HepG2 (cell line): ENCODE measurements around the gene GPER1. TPM values are rescaled to one million over a fixed set of nuclear protein-coding genes. Genes with fewer than 3 reads are reported as not detected.
A peak's percentile ranks its signal among the peaks of the same experiment; 100 is the strongest.

Experiments
- ATAC-seq: fragments of 200-7000 bp; cut with Tn5 transposase; 3 replicates; pipeline ENCODE4 v1.9.1; 2020; ENCODE audit warnings: mild to moderate bottlenecking, moderate library complexity
- BruUV-seq: library from RNA; stranded (reverse); fragments of 400-500 nt; replicated peaks from 2 replicates; lab custom pipeline; 2021; lab: Mats Ljungman, UMichigan
- CTCF ChIA-PET: fragments of 300-600 bp; formaldehyde crosslinking; extraction: SDS; loops from one replicate; lab custom pipeline; 2021; ENCODE audit warnings: low total read pairs, inconsistent platforms, low intra/inter-chr PET ratio; lab: Yijun Ruan, JAX
- POLR2A ChIA-PET: fragments of 350-600 bp; sonication (Branson Sonifier 250); formaldehyde crosslinking; loops from one replicate; lab custom pipeline; 2020; ENCODE audit warnings: antibody characterized with exemption, inconsistent platforms; lab: Yijun Ruan, JAX
- DNase-seq: peaks from one replicate; pipeline ENCODE4 v3.0.0-alpha.2; 2015; ENCODE audit warnings: low spot score
- FAIRE-seq: peaks from 3 replicates; lab custom pipeline; 2011; peaks lifted over from hg19 to GRCh38; lab: Jason Lieb, UNC
- H2AFZ ChIP-seq: one replicate; pipeline ENCODE4 v1.6.1; 2011; ENCODE audit warnings: low read length, inconsistent platforms
- H3K27ac ChIP-seq: fragments of 300-600 bp; 3 replicates; pipeline ENCODE4 v1.8.0; 2011; ENCODE audit warnings: mixed run types, mild to moderate bottlenecking, mixed read lengths, low read length, inconsistent platforms; ENCODE audit not compliant: insufficient read depth; ENCODE audit errors: extremely low read length
- H3K27me3 ChIP-seq, 2 experiments: fragments of 200-600 bp in 1 of 2; 2 replicates in 1 of 2; 3 replicates in 1 of 2; pipeline versions ENCODE4 v1.6.0 to v1.8.0; 2011; ENCODE audit warnings: low read length in 2 of 2, mild to moderate bottlenecking in 2 of 2, moderate library complexity in 2 of 2, inconsistent platforms in 1 of 2; ENCODE audit not compliant: insufficient read depth in 2 of 2, control insufficient read depth in 1 of 2
- H3K36me3 ChIP-seq, 2 experiments: fragments of 200-600 bp in 1 of 2; replicated peaks in 1 of 2; 2 replicates in 1 of 2; 3 replicates in 1 of 2; pipeline versions ENCODE4 v1.5.1 to v1.8.0; 2011; ENCODE audit warnings: low read length in 2 of 2, inconsistent platforms in 1 of 2; ENCODE audit not compliant: insufficient read depth in 2 of 2, control insufficient read depth in 1 of 2
- H3K4me1 ChIP-seq: 2 replicates; pipeline ENCODE4 v1.5.1; 2012; ENCODE audit warnings: low read length, inconsistent platforms; ENCODE audit not compliant: insufficient read depth
- H3K4me2 ChIP-seq: 2 replicates; pipeline ENCODE4 v1.6.0; 2011; ENCODE audit warnings: low read depth, low read length, inconsistent platforms
- H3K4me3 ChIP-seq, 3 experiments: fragments of 200-600 bp in 1 of 3; sonication (generic), shearing (Covaris generic) in 1 of 3; replicated peaks in 1 of 3; 2 replicates each; pipeline ENCODE4 v1.5.1; 2011 to 2016; ENCODE audit warnings: low read length in 3 of 3, inconsistent platforms in 2 of 3, low read depth in 2 of 3, mild to moderate bottlenecking in 2 of 3, control low read depth in 1 of 3, mixed read lengths in 1 of 3; ENCODE audit not compliant: insufficient read depth in 1 of 3
- H3K79me2 ChIP-seq: one replicate; pipeline ENCODE4 v1.6.1; 2011; ENCODE audit warnings: low read length, inconsistent platforms; ENCODE audit not compliant: insufficient read depth
- H3K9ac ChIP-seq: 2 replicates; pipeline ENCODE4 v1.6.0; 2011; ENCODE audit warnings: mild to moderate bottlenecking, low read depth, low read length, inconsistent platforms; ENCODE audit not compliant: insufficient read depth
- H3K9me3 ChIP-seq: 2 replicates; pipeline ENCODE4 v1.5.1; 2012; ENCODE audit warnings: mild to moderate bottlenecking, low read length
- H4K20me1 ChIP-seq: 2 replicates; pipeline ENCODE4 v1.6.0; 2011; ENCODE audit warnings: inconsistent platforms, mild to moderate bottlenecking, low read length, moderate library complexity; ENCODE audit not compliant: insufficient read depth
- CEBPB ChIP-seq: IDR thresholded peaks from 2 replicates; pipeline ENCODE4 v1.6.1; 2011; ENCODE audit warnings: low read depth, low read length, improper control_type of control experiment, borderline replicate concordance
- ELF1 ChIP-seq: sonication (generic); formaldehyde crosslinking; IDR thresholded peaks from 2 replicates; pipeline ENCODE4 v1.4.0; 2020; ENCODE audit warnings: missing genetic modification reagents
- FLYWCH1 ChIP-seq: sonication (generic); formaldehyde crosslinking; IDR thresholded peaks from 2 replicates; pipeline ENCODE4 v1.8.1; 2023; ENCODE audit warnings: mild to moderate bottlenecking, missing genetic modification reagents
- FOXO1 ChIP-seq: sonication (generic); formaldehyde crosslinking; IDR thresholded peaks from 2 replicates; pipeline ENCODE4 v1.4.0; 2020; ENCODE audit warnings: missing genetic modification reagents
- KAT8 ChIP-seq: IDR thresholded peaks from 2 replicates; pipeline ENCODE4 v1.6.1; 2016; ENCODE audit warnings: missing genetic modification reagents, missing compliant biosample characterization
- KLF13 ChIP-seq: sonication (generic); formaldehyde crosslinking; IDR thresholded peaks from 2 replicates; pipeline ENCODE4 v1.4.0; 2020; ENCODE audit warnings: mild to moderate bottlenecking, missing genetic modification reagents
- KMT2B ChIP-seq: IDR thresholded peaks from 2 replicates; pipeline ENCODE4 v1.6.1; 2016; ENCODE audit warnings: missing genetic modification reagents, missing compliant biosample characterization
- NFATC3 ChIP-seq: sonication (generic); formaldehyde crosslinking; IDR thresholded peaks from 2 replicates; pipeline ENCODE4 v1.5.1; 2020; ENCODE audit warnings: mild to moderate bottlenecking, missing genetic modification reagents
- PRPF4 ChIP-seq: fragments of 200-400 bp; formaldehyde crosslinking; IDR thresholded peaks from 2 replicates; pipeline ENCODE4 v1.6.1; 2016; ENCODE audit warnings: low read length, low read depth; ENCODE audit not compliant: poor library complexity, severe bottlenecking
- PTBP1 ChIP-seq: fragments of 200-400 bp; formaldehyde crosslinking; IDR thresholded peaks from 2 replicates; pipeline ENCODE4 v1.6.1; 2018; ENCODE audit warnings: low read length, low read depth; ENCODE audit not compliant: poor library complexity, severe bottlenecking
- RARA ChIP-seq: IDR thresholded peaks from 2 replicates; pipeline ENCODE4 v1.6.1; 2016; ENCODE audit warnings: missing genetic modification reagents, missing compliant biosample characterization
- SNAPC2 ChIP-seq: sonication (generic); formaldehyde crosslinking; IDR thresholded peaks from 2 replicates; pipeline ENCODE4 v1.8.1; 2022; ENCODE audit warnings: mild to moderate bottlenecking, missing genetic modification reagents
- SRY ChIP-seq: sonication (generic); formaldehyde crosslinking; IDR thresholded peaks from 2 replicates; pipeline ENCODE4 v1.8.0; 2022; ENCODE audit warnings: mild to moderate bottlenecking, missing genetic modification reagents
- TARDBP ChIP-seq: sonication (generic); formaldehyde crosslinking; IDR thresholded peaks from 2 replicates; pipeline ENCODE4 v1.8.0; 2022; ENCODE audit warnings: mild to moderate bottlenecking, missing genetic modification reagents
- YEATS4 ChIP-seq: sonication (generic); formaldehyde crosslinking; IDR thresholded peaks from 2 replicates; pipeline ENCODE4 v1.4.0; 2020; ENCODE audit warnings: missing genetic modification reagents, borderline replicate concordance
- ZEB1 ChIP-seq: IDR thresholded peaks from 2 replicates; pipeline ENCODE4 v1.6.1; 2012; ENCODE audit warnings: mild to moderate bottlenecking, low read depth, inconsistent platforms; ENCODE audit not compliant: insufficient replicate concordance
- ZFAT ChIP-seq: sonication (generic); formaldehyde crosslinking; conservative IDR thresholded peaks from 2 replicates; pipeline ENCODE4 v1.8.1; 2023; ENCODE audit warnings: missing genetic modification reagents, inconsistent platforms
- ZNF772 ChIP-seq: sonication (generic); formaldehyde crosslinking; IDR thresholded peaks from 2 replicates; pipeline ENCODE4 v1.5.0; 2020; ENCODE audit warnings: mild to moderate bottlenecking, missing genetic modification reagents
- WGBS: methylation state at CpG from one replicate; pipeline ENCODE4 v1.1.6; 2017; ENCODE audit warnings: low lambda C conversion rate; 5-methylcytosine and 5-hydroxymethylcytosine counted together
- in situ Hi-C: cut with HindIII; loops from 2 replicates; pipeline ENCODE4 v1.10.0; 2017; ENCODE audit warnings: low pct_unique_long_range_greater_than_20kb; ENCODE audit not compliant: extremely low pct_ligation_motif_present
- intact Hi-C: fragments of 100-400 bp; cut with micrococcal nuclease; formaldehyde crosslinking; loops from one replicate; pipeline ENCODE4 v1.10.0; 2022; ENCODE audit not compliant: unreplicated experiment
- polyA plus RNA-seq, 8 experiments: library from polyadenylated mRNA; depleted of rRNA in 3 of 8; stranded (reverse) in 7 of 8; unstranded in 1 of 8; fragments of >200 nt; fragmentation: Illumina TruSeq in 4 of 8; extraction: Trizol in 4 of 8; gene quantifications; 2 replicates each; pipeline versions ENCODE4 v1.2.1 to v1.2.3, GENCODE V29; 2011 to 2016; ENCODE audit warnings: low read depth in 4 of 8, missing spikeins in 1 of 8, mixed read lengths in 1 of 8; ENCODE audit not compliant: insufficient read depth in 1 of 8
- total RNA-seq, 5 experiments: library from RNA; depleted of rRNA; stranded (reverse); fragments of >200 nt; fragmentation: Illumina TruSeq; extraction: Trizol; gene quantifications; 2 replicates each; pipeline ENCODE4 v1.2.3, GENCODE V29; 2016; ENCODE audit warnings: low read depth in 1 of 5
- TF ChIP-seq, protein P1 (sequence below): sonication (generic); formaldehyde crosslinking; IDR thresholded peaks from 2 replicates; pipeline ENCODE4 v1.4.0; 2020; ENCODE audit warnings: mild to moderate bottlenecking, missing genetic modification reagents
- TF ChIP-seq, protein P2 (sequence below): IDR thresholded peaks from 2 replicates; pipeline ENCODE4 v1.6.1; 2012; ENCODE audit warnings: inconsistent platforms
- TF ChIP-seq, protein P3 (sequence below): sonication (generic); formaldehyde crosslinking; IDR thresholded peaks from 2 replicates; pipeline ENCODE4 v1.5.1; 2020; ENCODE audit warnings: mild to moderate bottlenecking, missing genetic modification reagents, moderate library complexity

The GPER1 gene
- total and polyA plus RNA-seq, 2 of the 13 experiments (the other 11 are each of a cell fraction or from before 2014, with no cell fraction given): 12.7 to 19.7 TPM

DNA sequence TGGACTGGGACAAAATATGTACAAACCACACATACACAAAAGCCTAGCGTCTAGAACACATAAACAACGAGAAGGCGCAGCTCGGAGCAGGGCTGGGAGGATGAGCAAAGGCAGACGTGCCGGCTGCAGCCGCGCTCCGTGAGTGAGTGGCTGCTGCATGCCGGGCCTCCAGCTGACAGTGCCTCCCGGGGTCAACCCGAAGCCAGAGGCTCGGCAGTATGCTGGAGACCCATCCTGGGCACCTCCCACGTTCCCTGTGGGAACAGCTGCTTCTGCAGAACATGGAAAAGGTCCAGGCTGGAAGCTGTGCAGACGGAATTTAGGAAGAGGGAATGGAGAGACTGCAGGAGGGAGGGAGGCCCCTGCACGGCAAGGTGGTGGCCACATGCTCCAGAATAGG lies 47.1 kb upstream of the GPER1 start:
- no peak overlapping the region for H3K9ac ChIP-seq
- H3K4me3 ChIP-seq: no peak overlapping the region; a peak in 1 of 6 replicates
- H3K4me2 ChIP-seq: peak overlapping the region; percentile 54
- H3K4me1 ChIP-seq: peaks cover 45% of the 10 kb centered on the region
- H3K79me2 ChIP-seq: peaks cover 8% of the 10 kb centered on the region
- CTCF ChIA-PET: no interaction called here
- peak; percentile 12 for ATAC-seq
- WGBS: 46% methylated on average over 15 of the region's 16 CpGs
- H3K27me3 ChIP-seq: no peaks in the 10 kb centered on the region; a peak in 2 of 5 replicates
- in situ Hi-C loops: no loop called here
- DNase-seq: peak; percentile 21
- H2AFZ ChIP-seq: no peak overlapping the region
- POLR2A ChIA-PET: interaction anchor here (1.4 kb wide), 1 partner anchor 63 kb away, joined by 3 read pairs; no protein-coding TSS in a partner anchor
- no peaks in the 10 kb centered on the region for H4K20me1 ChIP-seq
- peak overlapping the region; percentile 59 for H3K27ac ChIP-seq
- intact Hi-C loops: no loop called here
- no TSS peak for BruUV-seq
- H3K36me3 ChIP-seq: no peaks in the 10 kb centered on the region; a peak in 1 of 5 replicates
- FAIRE-seq: no peak
- no peaks in the 10 kb centered on the region for H3K9me3 ChIP-seq
- TF ChIP-seq TARDBP (no peak), YEATS4 (CRISPR knock-in tag) (0 out of 2 replicates have a peak, but pooled peaks have one; percentile 22), KMT2B (CRISPR knock-in tag) (0 out of 2 replicates have a peak, but pooled peaks have one; percentile 30), NFATC3 (CRISPR knock-in tag) (no peak), PTBP1 (no peak), KAT8 (CRISPR knock-in tag) (no peak), ZFAT (CRISPR knock-in tag) (no peak), FLYWCH1 (CRISPR knock-in tag) (no peak), PRPF4 (no peak), SNAPC2 (CRISPR knock-in tag) (no peak), SRY (CRISPR knock-in tag) (no peak), CEBPB (no peak), ZEB1 (no peak), FOXO1 (CRISPR knock-in tag) (0 out of 2 replicates have a peak, but pooled peaks have one; percentile 22), ELF1 (CRISPR knock-in tag) (no peak), ZNF772 (no peak), RARA (CRISPR knock-in tag) (0 out of 2 replicates have a peak, but pooled peaks have one; percentile 11), KLF13 (no peak)
- TF ChIP-seq, protein P1, sequence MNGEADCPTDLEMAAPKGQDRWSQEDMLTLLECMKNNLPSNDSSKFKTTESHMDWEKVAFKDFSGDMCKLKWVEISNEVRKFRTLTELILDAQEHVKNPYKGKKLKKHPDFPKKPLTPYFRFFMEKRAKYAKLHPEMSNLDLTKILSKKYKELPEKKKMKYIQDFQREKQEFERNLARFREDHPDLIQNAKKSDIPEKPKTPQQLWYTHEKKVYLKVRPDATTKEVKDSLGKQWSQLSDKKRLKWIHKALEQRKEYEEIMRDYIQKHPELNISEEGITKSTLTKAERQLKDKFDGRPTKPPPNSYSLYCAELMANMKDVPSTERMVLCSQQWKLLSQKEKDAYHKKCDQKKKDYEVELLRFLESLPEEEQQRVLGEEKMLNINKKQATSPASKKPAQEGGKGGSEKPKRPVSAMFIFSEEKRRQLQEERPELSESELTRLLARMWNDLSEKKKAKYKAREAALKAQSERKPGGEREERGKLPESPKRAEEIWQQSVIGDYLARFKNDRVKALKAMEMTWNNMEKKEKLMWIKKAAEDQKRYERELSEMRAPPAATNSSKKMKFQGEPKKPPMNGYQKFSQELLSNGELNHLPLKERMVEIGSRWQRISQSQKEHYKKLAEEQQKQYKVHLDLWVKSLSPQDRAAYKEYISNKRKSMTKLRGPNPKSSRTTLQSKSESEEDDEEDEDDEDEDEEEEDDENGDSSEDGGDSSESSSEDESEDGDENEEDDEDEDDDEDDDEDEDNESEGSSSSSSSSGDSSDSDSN: 0 out of 2 replicates have a peak, but pooled peaks have one; percentile 22
- TF ChIP-seq, protein P2, sequence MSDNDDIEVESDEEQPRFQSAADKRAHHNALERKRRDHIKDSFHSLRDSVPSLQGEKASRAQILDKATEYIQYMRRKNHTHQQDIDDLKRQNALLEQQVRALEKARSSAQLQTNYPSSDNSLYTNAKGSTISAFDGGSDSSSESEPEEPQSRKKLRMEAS: peak; percentile 37; the same call in 1 of the 2 replicates
- TF ChIP-seq, protein P3, sequence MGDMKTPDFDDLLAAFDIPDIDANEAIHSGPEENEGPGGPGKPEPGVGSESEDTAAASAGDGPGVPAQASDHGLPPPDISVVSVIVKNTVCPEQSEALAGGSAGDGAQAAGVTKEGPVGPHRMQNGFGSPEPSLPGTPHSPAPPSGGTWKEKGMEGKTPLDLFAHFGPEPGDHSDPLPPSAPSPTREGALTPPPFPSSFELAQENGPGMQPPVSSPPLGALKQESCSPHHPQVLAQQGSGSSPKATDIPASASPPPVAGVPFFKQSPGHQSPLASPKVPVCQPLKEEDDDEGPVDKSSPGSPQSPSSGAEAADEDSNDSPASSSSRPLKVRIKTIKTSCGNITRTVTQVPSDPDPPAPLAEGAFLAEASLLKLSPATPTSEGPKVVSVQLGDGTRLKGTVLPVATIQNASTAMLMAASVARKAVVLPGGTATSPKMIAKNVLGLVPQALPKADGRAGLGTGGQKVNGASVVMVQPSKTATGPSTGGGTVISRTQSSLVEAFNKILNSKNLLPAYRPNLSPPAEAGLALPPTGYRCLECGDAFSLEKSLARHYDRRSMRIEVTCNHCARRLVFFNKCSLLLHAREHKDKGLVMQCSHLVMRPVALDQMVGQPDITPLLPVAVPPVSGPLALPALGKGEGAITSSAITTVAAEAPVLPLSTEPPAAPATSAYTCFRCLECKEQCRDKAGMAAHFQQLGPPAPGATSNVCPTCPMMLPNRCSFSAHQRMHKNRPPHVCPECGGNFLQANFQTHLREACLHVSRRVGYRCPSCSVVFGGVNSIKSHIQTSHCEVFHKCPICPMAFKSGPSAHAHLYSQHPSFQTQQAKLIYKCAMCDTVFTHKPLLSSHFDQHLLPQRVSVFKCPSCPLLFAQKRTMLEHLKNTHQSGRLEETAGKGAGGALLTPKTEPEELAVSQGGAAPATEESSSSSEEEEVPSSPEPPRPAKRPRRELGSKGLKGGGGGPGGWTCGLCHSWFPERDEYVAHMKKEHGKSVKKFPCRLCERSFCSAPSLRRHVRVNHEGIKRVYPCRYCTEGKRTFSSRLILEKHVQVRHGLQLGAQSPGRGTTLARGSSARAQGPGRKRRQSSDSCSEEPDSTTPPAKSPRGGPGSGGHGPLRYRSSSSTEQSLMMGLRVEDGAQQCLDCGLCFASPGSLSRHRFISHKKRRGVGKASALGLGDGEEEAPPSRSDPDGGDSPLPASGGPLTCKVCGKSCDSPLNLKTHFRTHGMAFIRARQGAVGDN: peak; percentile 75
